NCI-H2107 (cell line): ENCODE results near the gene STARD4.

Source experiments
- DNase-seq: peaks from one replicate; lab custom pipeline; 2025; lab: John Stamatoyannopoulos, UW

STARD4 gene

DNA sequence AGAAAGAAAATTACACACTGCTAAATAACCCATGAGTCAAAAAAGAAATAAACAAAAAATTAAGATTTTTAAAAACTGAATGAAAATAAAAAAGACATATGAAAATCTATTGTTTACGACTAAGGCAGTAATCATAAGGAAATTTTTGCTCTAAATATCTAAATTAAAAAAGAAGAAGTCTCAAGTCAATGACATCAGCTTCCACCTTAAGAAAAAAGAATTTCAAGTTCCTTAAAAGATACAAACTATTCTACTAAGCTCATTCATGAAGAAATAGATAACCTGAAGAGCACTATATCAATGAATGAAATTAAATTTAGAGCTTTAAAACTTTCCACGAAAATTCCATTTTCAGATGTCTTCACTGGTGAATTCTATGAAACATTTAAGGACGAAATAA is 15.7 kb upstream of the STARD4 start:
- no peak for DNase-seq

DNA sequence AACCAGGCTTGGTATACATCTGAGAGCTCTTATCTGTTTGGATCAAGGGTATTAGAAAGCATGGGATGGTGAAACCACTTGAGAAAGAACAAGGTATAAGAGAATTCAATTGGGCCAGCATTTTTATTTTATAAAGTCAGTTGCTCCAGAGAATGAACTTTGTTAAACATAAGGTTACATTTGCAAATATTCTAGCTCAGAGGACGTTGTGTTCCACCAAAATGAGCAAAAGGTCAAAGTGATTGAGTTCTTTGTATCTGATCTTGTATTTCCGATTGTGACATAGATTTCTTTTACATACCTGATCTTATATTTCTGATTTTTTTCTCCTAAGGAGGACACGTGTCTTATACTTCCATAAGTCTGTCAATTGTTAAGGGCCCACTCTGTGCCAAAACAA is 8.6 kb upstream of the STARD4 start:
- no peak for DNase-seq

GRCh38 chr5:111518777-111519176 is 6.4 kb upstream of the STARD4 start:
- DNase-seq = no peak

DNA sequence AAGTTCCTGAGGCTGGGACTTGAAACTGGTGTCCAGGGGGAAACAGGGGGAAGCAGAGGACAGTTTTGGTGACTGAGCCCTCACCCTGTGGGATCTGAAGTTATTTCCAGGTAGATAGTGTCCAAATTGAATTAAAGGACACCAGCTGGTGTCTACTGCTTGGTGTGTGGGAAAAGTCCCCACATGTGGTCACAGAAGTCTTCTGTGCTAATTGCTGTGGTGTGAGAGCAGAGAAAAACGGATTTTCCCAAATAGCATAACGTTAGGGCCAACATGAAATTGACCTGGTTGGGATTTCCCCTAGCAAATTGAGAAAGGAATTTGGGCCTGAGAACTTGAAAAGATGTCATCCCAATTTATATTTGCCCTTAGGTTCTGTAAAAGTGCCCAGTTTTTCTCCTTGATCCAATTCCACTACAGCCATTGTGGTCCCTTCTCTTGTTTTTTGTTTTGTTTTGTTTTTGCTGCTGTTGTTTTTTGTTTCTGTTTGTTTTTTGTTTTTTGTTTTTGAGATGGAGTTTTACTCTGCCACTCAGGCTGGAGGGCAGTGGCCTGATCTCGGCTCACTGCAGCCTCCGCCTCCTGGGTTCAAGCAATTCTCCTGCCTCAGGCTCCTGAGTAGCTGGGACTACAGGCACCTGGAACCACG is 5.6 kb upstream of the STARD4 start:
- no peak for DNase-seq

DNA sequence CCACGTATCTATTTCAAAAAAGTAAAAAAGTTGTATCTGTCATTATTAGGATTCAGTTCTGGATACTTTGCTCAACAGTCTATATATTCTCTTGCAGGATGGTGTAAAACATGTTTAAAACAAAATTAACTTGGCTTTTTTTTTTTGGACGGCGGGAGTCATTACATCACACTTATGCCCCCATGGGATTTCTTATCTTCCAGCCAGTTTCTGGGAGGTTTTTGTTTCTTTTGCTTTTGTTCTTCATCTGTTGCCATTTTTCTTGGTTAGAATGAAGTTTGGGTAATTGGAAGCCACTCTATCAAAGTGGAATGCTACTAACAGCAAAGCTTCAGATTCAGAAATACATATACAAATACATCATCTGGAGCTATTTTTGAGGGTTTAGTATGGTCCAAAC is 1.8 kb upstream of the STARD4 start:
- no peak for DNase-seq

DNA sequence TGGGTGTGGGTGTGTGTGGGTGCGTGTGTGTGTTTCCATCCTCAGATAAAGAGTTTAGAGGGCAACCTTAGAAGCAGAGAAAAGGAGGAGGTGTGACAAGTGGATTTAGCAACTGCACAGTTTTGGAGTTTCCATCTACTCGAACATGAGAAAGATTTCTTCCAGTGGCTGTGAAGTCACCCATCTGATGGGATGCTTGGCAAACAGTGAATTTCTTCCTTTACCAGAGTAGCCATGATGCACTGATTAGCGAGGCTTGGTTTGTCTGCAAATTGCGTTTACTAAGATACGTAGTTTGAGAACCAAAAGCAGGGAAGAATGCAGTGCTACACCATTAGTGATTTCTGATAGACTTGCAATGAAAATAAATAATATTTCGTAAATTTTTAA is 791 bp upstream of the STARD4 start:
- no peak for DNase-seq

- peak; percentile 33 for DNase-seq
Measured at GRCh38 chr5:111511831-111512374, 432 bp downstream of the STARD4 start.

DNA sequence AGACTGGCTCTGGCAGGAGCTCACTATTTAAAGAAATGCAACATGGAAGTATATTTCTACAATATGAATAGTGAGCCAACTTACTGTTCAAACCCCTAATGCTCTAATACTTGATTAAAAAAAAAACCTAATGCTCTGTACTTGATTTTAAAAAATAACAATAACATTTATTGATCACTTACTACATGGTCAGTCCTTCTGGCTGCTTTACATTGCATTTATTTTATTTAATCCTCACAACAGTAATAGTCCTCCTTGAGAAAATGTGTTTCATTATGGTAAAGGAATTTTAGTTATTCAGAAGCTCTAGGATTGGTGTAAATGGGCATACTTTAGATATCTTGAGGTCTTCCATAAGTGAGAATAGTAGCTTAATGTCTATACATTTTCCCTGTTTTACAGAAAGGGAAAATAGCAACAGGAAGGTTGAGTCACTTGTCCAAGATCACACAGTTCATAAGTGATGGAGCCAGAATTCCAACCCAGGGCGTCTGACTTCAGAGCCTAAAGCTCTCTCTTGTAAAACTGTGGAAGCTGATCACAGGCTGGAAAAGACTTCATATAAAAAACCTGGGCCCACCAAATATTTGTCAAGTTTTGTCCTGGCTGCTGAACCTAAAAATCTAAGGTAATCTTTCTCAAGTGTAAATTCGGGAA is 1.0 kb downstream of the STARD4 start:
- DNase-seq = no peak

DNA sequence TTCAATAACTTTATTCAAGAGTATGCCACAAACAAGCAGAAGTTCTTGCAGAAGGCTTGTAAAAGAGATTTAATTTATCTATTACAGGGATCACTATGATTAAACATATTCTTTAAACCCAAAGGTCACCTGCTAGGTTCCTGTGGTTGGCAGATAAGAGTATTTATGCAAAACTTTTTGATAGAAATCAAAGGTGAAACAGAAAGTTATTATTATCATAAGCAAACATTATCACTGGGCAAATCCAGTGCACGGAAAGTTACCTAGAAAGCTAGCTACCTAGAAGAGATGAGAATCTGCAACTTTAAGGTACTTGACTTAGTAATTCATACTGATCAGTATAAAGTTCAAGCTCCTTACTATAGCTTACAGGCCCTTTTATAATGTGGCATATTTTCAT is 3.2 kb downstream of the STARD4 start:
- DNase-seq = no peak

GRCh38 chr5:111507276-111507675 is 5.1 kb downstream of the STARD4 start:
- DNase-seq = no peak

DNA sequence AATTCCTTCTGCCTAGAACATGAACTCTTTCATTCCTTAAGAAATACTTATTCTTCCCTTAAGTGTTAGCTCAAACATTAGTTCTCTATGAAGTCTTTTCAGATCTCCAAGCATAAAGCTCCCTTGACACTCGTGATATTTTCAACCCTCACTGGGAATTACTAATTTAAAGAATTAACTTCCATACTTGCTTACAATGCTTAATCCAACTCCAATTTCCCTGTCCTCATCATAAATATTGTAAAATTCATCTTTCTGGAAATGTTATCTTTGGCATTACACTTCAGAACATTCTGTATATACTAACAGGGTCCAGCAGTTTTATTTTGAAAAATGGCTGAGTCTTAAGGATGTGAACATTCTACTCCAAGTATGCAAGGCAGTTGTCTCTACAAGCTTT is 7.2 kb downstream of the STARD4 start:
- no peak for DNase-seq

DNA sequence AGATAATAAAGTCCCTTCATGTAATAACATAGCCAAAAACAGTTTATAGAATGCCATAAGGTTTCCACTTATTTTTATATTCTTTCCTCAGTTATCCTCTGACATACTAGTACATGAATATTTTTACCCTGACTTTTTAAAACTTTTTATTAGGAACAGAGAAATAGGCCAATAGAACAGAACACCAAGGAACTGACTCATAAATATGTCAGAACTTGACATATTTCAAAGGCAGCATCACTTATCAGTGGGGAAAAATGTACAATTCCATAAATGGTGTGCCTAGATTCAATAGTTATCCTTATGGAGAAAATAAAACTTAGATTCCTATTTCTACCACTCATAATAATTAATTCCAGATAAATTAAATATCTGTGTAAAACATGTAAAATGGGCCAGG is 9.4 kb downstream of the STARD4 start:
- DNase-seq = no peak

- no peak for DNase-seq
Measured at GRCh38 chr5:111498346-111498745, 14.0 kb downstream of the STARD4 start.

GRCh38 chr5:111495159-111495558 is 17.2 kb downstream of the STARD4 start:
- no peak for DNase-seq

- DNase-seq = no peak
Measured at GRCh38 chr5:111494355-111494999, 17.9 kb downstream of the STARD4 start.

- DNase-seq = no peak
Measured at GRCh38 chr5:111493031-111493430, 19.3 kb downstream of the STARD4 start.

- DNase-seq = no peak
Measured at GRCh38 chr5:111488353-111488752, 24.0 kb downstream of the STARD4 start.

GRCh38 chr5:111486926-111487325 is 25.4 kb downstream of the STARD4 start:
- DNase-seq = no peak

- no peak for DNase-seq
Measured at GRCh38 chr5:111486055-111486454, 26.3 kb downstream of the STARD4 start.

GRCh38 chr5:111480346-111480745 is 32.0 kb downstream of the STARD4 start:
- no peak for DNase-seq

- no peak for DNase-seq
Measured at GRCh38 chr5:111478898-111479297, 33.4 kb downstream of the STARD4 start.

DNA sequence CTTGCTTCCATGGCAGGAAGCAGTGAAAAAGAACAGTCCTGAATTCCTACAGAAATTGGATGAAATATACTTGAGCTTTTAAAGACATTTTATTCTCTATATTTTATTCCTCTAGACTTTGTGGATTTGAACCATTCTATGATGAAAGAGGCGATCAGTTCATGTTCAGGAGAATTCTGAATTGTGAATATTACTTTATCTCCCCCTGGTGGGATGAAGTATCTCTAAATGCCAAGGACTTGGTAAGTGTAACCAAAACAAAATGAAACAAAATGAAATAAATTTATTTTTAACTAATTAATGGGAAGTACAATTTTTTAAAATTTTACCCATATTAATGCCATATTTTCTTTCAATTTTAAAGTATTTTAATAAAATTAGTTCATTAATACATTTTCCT is 34.1 kb downstream of the STARD4 start:
- DNase-seq = no peak

- no peak for DNase-seq
Measured at GRCh38 chr5:111472579-111472978, 39.8 kb downstream of the STARD4 start.
